Panc1 (cell line): ENCODE data around the gene TROAP. TPM values are rescaled to one million over a fixed set of nuclear protein-coding genes. Genes with fewer than 3 reads are reported as not detected.

Experiments
- ATAC-seq: fragments of 200-7000 bp; cut with Tn5 transposase; 2 replicates; pipeline ENCODE4 v1.9.1; 2020; ENCODE audit warnings: mild to moderate bottlenecking, moderate library complexity
- BruUV-seq: library from RNA; stranded (reverse); fragments of 400-500 nt; replicated peaks from 2 replicates; lab custom pipeline; 2021; lab: Mats Ljungman, UMichigan
- CTCF ChIA-PET: fragments of 300-600 bp; sonication (Branson Sonifier 250); formaldehyde crosslinking; loops from one replicate; lab custom pipeline; 2022; ENCODE audit warnings: antibody characterized with exemption; lab: Charles Lee
- POLR2A ChIA-PET: fragments of 300-600 bp; sonication (Branson Sonifier 250); formaldehyde crosslinking; loops from one replicate; lab custom pipeline; 2022; ENCODE audit warnings: antibody characterized with exemption; lab: Charles Lee
- DNase-seq: peaks from one replicate; pipeline ENCODE4 v3.0.0-alpha.2; 2010; ENCODE audit warnings: low read depth, low spot score
- H3K27ac ChIP-seq: 2 replicates; pipeline ENCODE4 v1.5.1; 2011; ENCODE audit warnings: mild to moderate bottlenecking, low read length, inconsistent platforms
- H3K27me3 ChIP-seq: fragments of 200-500 bp; sonication (Bioruptor generic); 2 replicates; pipeline ENCODE4 v1.6.0; 2014; ENCODE audit warnings: low read length, inconsistent platforms; ENCODE audit not compliant: control insufficient read depth, insufficient read depth
- H3K36me3 ChIP-seq: fragments of 200-500 bp; sonication (Bioruptor generic); 2 replicates; pipeline ENCODE4 v1.5.1; 2014; ENCODE audit warnings: inconsistent platforms, mild to moderate bottlenecking, low read length, moderate library complexity; ENCODE audit not compliant: control insufficient read depth, insufficient read depth
- H3K4me1 ChIP-seq: 2 replicates; pipeline ENCODE4 v1.5.1; 2011; ENCODE audit warnings: inconsistent platforms, mild to moderate bottlenecking, low read length, moderate library complexity; ENCODE audit not compliant: control insufficient read depth, insufficient read depth
- H3K4me3 ChIP-seq, 2 experiments: 2 replicates each; pipeline ENCODE4 v1.5.1; 2011 to 2012; ENCODE audit warnings: low read depth in 2 of 2, low read length in 2 of 2, mild to moderate bottlenecking in 2 of 2, inconsistent platforms in 1 of 2, moderate library complexity in 1 of 2
- H3K9me3 ChIP-seq: fragments of 200-500 bp; sonication (Bioruptor generic); 2 replicates; pipeline ENCODE4 v1.5.1; 2014; ENCODE audit warnings: low read depth, mild to moderate bottlenecking, inconsistent platforms, low read length, moderate library complexity; ENCODE audit not compliant: control insufficient read depth, insufficient read depth
- POLR2AphosphoS5 ChIP-seq: IDR thresholded peaks from 2 replicates; pipeline ENCODE4 v1.6.1; 2012; ENCODE audit warnings: mild to moderate bottlenecking, low read depth, low read length, moderate library complexity
- SIN3A ChIP-seq: IDR thresholded peaks from 2 replicates; pipeline ENCODE4 v1.6.1; 2012; ENCODE audit warnings: low read depth, mild to moderate bottlenecking, low read length, moderate library complexity, borderline replicate concordance; ENCODE audit not compliant: insufficient read depth
- TCF7L2 ChIP-seq: IDR thresholded peaks from 2 replicates; pipeline ENCODE4 v1.6.1; 2011; ENCODE audit warnings: mild to moderate bottlenecking, low read depth, low read length, inconsistent platforms
- in situ Hi-C: cut with HindIII; loops from 2 replicates; pipeline ENCODE4 v1.10.0; 2016; ENCODE audit warnings: low sequenced_read_pairs, low pct_unique_long_range_greater_than_20kb
- intact Hi-C: fragments of 100-400 bp; cut with micrococcal nuclease; formaldehyde crosslinking; loops from one replicate; pipeline ENCODE4 v1.10.0; 2022; ENCODE audit not compliant: unreplicated experiment
- total RNA-seq: library from RNA; stranded (reverse); gene quantifications from one replicate; pipeline ENCODE4 v1.2.1, GENCODE V29; 2021; ENCODE audit not compliant: unreplicated experiment
- TF ChIP-seq, protein P1 (sequence below): fragments of 450-650 bp; IDR thresholded peaks from 2 replicates; pipeline ENCODE4 v1.5.1; 2017; ENCODE audit warnings: mild to moderate bottlenecking
- TF ChIP-seq, protein P2 (sequence below), 2 experiments: IDR thresholded peaks; 2 replicates each; pipeline ENCODE4 v1.6.1; 2011 to 2012; ENCODE audit warnings: low read depth in 2 of 2, control low read depth in 1 of 2, low read length in 1 of 2, mild to moderate bottlenecking in 1 of 2, moderate library complexity in 1 of 2; ENCODE audit not compliant: insufficient read depth in 1 of 2

Gene TROAP
- total RNA-seq, 1 experiment from 2014 or later, result 50.0 TPM

DNA sequence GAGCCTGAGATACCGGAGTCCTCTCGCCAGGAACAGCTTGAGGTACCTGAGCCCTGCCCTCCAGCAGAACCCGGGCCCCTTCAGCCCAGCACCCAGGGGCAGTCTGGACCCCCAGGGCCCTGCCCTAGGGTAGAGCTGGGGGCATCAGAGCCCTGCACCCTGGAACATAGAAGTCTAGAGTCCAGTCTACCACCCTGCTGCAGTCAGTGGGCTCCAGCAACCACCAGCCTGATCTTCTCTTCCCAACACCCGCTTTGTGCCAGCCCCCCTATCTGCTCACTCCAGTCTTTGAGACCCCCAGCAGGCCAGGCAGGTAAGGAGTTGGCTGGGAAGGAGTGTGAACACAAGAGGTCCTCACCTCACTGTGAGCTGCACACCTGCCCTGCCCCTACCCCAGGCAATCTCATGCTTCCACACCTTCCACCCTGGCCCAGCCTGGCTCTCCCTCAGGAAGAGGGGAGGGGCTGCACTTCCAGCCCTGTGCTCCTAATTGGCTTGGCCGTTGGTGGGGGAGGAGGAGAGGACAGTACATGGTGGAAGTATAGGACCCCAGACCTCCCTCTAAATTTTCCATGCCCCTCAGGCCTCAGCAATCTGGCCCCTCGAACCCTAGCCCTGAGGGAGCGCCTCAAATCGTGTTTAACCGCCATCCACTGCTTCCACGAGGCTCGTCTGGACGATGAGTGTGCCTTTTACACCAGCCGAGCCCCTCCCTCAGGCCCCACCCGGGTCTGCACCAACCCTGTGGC lies 7.8 kb downstream of the TROAP start:
- ChIA-PET POLR2A (no interaction called here), CTCF (interaction anchor here (0.6 to 2.3 kb wide), 10 partner anchors 8 to 292 kb away, joined by 3 to 45 read pairs (median 8); partner anchors contain the start of genes PRPF40B and TROAP)
- TF ChIP-seq TCF7L2, result no peak
- TF ChIP-seq, protein P1, sequence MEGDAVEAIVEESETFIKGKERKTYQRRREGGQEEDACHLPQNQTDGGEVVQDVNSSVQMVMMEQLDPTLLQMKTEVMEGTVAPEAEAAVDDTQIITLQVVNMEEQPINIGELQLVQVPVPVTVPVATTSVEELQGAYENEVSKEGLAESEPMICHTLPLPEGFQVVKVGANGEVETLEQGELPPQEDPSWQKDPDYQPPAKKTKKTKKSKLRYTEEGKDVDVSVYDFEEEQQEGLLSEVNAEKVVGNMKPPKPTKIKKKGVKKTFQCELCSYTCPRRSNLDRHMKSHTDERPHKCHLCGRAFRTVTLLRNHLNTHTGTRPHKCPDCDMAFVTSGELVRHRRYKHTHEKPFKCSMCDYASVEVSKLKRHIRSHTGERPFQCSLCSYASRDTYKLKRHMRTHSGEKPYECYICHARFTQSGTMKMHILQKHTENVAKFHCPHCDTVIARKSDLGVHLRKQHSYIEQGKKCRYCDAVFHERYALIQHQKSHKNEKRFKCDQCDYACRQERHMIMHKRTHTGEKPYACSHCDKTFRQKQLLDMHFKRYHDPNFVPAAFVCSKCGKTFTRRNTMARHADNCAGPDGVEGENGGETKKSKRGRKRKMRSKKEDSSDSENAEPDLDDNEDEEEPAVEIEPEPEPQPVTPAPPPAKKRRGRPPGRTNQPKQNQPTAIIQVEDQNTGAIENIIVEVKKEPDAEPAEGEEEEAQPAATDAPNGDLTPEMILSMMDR, result no peak
- TF ChIP-seq, protein P2, sequence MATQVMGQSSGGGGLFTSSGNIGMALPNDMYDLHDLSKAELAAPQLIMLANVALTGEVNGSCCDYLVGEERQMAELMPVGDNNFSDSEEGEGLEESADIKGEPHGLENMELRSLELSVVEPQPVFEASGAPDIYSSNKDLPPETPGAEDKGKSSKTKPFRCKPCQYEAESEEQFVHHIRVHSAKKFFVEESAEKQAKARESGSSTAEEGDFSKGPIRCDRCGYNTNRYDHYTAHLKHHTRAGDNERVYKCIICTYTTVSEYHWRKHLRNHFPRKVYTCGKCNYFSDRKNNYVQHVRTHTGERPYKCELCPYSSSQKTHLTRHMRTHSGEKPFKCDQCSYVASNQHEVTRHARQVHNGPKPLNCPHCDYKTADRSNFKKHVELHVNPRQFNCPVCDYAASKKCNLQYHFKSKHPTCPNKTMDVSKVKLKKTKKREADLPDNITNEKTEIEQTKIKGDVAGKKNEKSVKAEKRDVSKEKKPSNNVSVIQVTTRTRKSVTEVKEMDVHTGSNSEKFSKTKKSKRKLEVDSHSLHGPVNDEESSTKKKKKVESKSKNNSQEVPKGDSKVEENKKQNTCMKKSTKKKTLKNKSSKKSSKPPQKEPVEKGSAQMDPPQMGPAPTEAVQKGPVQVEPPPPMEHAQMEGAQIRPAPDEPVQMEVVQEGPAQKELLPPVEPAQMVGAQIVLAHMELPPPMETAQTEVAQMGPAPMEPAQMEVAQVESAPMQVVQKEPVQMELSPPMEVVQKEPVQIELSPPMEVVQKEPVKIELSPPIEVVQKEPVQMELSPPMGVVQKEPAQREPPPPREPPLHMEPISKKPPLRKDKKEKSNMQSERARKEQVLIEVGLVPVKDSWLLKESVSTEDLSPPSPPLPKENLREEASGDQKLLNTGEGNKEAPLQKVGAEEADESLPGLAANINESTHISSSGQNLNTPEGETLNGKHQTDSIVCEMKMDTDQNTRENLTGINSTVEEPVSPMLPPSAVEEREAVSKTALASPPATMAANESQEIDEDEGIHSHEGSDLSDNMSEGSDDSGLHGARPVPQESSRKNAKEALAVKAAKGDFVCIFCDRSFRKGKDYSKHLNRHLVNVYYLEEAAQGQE (IDR thresholded peaks at IDR 0.05; ENCODE audit: insufficient read depth in 1 of 2, low read depth in 2 of 2, low read length in 1 of 2), result no peak
- TF ChIP-seq SIN3A, result no peak
- TF ChIP-seq POLR2AphosphoS5, result no peak
- Histone ChIP-seq H3K27me3 (no peaks in the 10 kb centered on the region), H3K4me3 (no peak overlapping the region), H3K27ac (no peak overlapping the region), H3K36me3 (peaks cover 2% of the 10 kb centered on the region; the same call in 1 of the 2 replicates), H3K4me1 (peaks cover 6% of the 10 kb centered on the region; the same call in 1 of the 2 replicates), H3K9me3 (no peaks in the 10 kb centered on the region)
- intact Hi-C loops, result no loop called here
- in situ Hi-C loops, result no loop called here
- BruUV-seq, result no TSS peak
- DNase-seq (no peak), ATAC-seq (no peak)

DNA sequence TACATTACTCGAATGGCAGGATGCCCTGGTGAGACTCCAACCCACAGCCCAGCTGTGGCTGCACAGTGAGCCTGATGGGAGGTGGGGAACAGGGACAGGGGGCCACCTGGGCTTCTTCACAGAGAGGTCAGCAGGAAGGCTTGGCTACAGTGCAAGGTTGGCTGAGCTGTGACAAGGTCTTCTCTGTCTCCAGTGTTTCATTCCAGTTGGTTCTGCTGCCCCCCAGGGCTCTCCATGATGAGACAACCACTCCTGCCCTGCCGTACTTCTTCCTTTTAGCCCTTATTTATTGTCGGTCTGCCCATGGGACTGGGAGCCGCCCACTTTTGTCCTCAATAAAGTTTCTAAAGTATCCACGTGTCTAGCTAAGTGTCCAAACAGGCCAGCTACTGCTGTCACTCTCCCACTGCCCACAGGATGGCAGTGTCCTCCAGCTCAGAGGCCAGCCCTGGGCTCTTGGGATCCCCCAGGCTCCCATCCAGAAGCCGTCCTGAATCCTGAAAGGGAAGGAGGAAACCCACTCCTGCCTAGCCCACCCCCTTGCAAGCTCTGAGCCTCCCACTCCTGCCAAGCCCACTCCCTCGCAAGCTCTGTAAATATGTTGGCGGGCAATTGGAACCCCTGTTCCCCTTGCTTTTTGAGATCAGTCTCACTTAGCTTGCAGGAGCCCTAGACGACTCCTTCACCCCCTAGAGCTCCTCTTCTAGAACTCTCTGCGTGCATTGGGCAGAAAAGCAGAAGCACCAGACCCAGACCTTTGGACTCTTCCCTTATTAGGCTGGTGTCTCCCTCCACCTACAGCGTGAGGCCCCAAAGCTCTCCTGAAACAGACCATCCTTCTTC lies 8.5 kb downstream of the TROAP start:
- Histone ChIP-seq H3K4me3 (no peak overlapping the region), H3K36me3 (peaks cover 2% of the 10 kb centered on the region; the same call in 1 of the 2 replicates), H3K4me1 (peaks cover 6% of the 10 kb centered on the region; the same call in 1 of the 2 replicates), H3K27me3 (no peaks in the 10 kb centered on the region), H3K27ac (no peak overlapping the region), H3K9me3 (no peaks in the 10 kb centered on the region)
- DNase-seq, result no peak
- ATAC-seq, result peak; percentile 83
- in situ Hi-C loops, result no loop called here
- ChIA-PET POLR2A (interaction anchor here (0.5 kb wide), 2 partner anchors 15 to 27 kb away, joined by 6 read pairs; partner anchors contain the start of gene DNAJC22), CTCF (interaction anchor here (0.5 to 2.3 kb wide), 13 partner anchors 9 to 446 kb away, joined by 3 to 45 read pairs (median 7); partner anchors contain the start of genes PRPF40B and TROAP)
- intact Hi-C loops, result no loop called here
- no TSS peak for BruUV-seq
- no peak for TF ChIP-seq TCF7L2
- TF ChIP-seq, protein P1, result peak; percentile 90
